Measurements from ENCODE around the gene ASF1B. TPM values are rescaled to one million over a fixed set of nuclear protein-coding genes. Genes with fewer than 3 reads are reported as not detected.

Gene ASF1B
- total and polyA plus RNA-seq, 5 donors from 2014 or later: 4.6 to 10.1 (median 8.6) TPM

- Histone ChIP-seq H3K27ac (ENCODE audit: insufficient read depth, low read length, poor library complexity, severe bottlenecking) (no peak within 1 kb of the TSS), H3K9me3 (ENCODE audit: control insufficient read depth in 2 of 2, low read length in 2 of 2) (no peaks in the 10 kb centered on the region), H3K4me3 (ENCODE audit: low read depth, low read length) (no peak within 1 kb of the TSS), H3K27me3 (ENCODE audit: control insufficient read depth, insufficient read depth, low read length) (no peaks in the 10 kb centered on the region), H3K36me3 (ENCODE audit: control insufficient read depth, insufficient read depth, low read length) (no peaks in the 10 kb centered on the region), H3K4me1 (ENCODE audit: control insufficient read depth, insufficient read depth, low read length, poor library complexity, severe bottlenecking) (peaks cover 23% of the 10 kb centered on the region)
- no peaks in the 10 kb centered on the region for H3K9me3 Mint-ChIP-seq
- H3K36me3 Mint-ChIP-seq: peaks cover 4% of the 10 kb centered on the region
- H3K4me3 Mint-ChIP-seq: peak within 1 kb of the TSS in 2 of 4 donors; percentile 76 to 88
- DNase-seq: no peak
- no peaks in the 10 kb centered on the region for H3K27me3 Mint-ChIP-seq
- ATAC-seq (ENCODE audit: low read depth in 2 of 2): no peak
- H3K27ac Mint-ChIP-seq: no peak within 1 kb of the TSS
- H3K4me1 Mint-ChIP-seq: peaks cover 4 to 35% (median 12%) of the 10 kb centered on the region in 4 donors
Observed at GRCh38 chr19:14085309-14085995, 50.9 kb downstream of the ASF1B start, which contains the start of gene C19orf67. TSS of gene C19orf67 (minus strand) at chr19:14085783. CDS start at chr19:14085627, 156 bp downstream.

- Mint-ChIP-seq H3K27ac (peak overlapping the region in 1 of 3 donors; percentile 93), H3K4me3 (peak overlapping the region; percentile 80 to 95 (median 86)), H3K4me1 (peaks cover 4 to 27% (median 11%) of the 10 kb centered on the region in 4 donors), H3K36me3 (no peaks in the 10 kb centered on the region), H3K27me3 (peaks cover 4% of the 10 kb centered on the region), H3K9me3 (no peaks in the 10 kb centered on the region)
- no peak overlapping the region for H3K27ac ChIP-seq (ENCODE audit: insufficient read depth, low read length, poor library complexity, severe bottlenecking)
- DNase-seq (no peak), ATAC-seq (ENCODE audit: low read depth in 2 of 2) (no peak)
- H3K9me3 ChIP-seq (ENCODE audit: control insufficient read depth in 2 of 2, low read length in 2 of 2): no peaks in the 10 kb centered on the region
- no peaks in the 10 kb centered on the region for H3K36me3 ChIP-seq (ENCODE audit: control insufficient read depth, insufficient read depth, low read length)
- H3K4me1 ChIP-seq (ENCODE audit: control insufficient read depth, insufficient read depth, low read length, poor library complexity, severe bottlenecking): peaks cover 19% of the 10 kb centered on the region
- H3K4me3 ChIP-seq (ENCODE audit: low read depth, low read length): no peak overlapping the region
- no peaks in the 10 kb centered on the region for H3K27me3 ChIP-seq (ENCODE audit: control insufficient read depth, insufficient read depth, low read length)
Observed at GRCh38 chr19:14082675-14082960, 53.8 kb downstream of the ASF1B start.

- H3K9me3 Mint-ChIP-seq: no peaks in the 10 kb centered on the region
- peak overlapping the region; percentile 89 to 95 (median 94) for H3K4me3 Mint-ChIP-seq
- H3K36me3 Mint-ChIP-seq: no peaks in the 10 kb centered on the region
- H3K4me1 Mint-ChIP-seq: peaks cover 4 to 27% (median 11%) of the 10 kb centered on the region in 4 donors
- Histone ChIP-seq H3K27me3 (ENCODE audit: control insufficient read depth, insufficient read depth, low read length) (no peaks in the 10 kb centered on the region), H3K27ac (ENCODE audit: insufficient read depth, low read length, poor library complexity, severe bottlenecking) (peak overlapping the region; percentile 83), H3K4me3 (ENCODE audit: low read depth, low read length) (peak overlapping the region; percentile 67), H3K4me1 (ENCODE audit: control insufficient read depth, insufficient read depth, low read length, poor library complexity, severe bottlenecking) (peaks cover 19% of the 10 kb centered on the region), H3K9me3 (ENCODE audit: control insufficient read depth in 2 of 2, low read length in 2 of 2) (no peaks in the 10 kb centered on the region), H3K36me3 (ENCODE audit: control insufficient read depth, insufficient read depth, low read length) (no peaks in the 10 kb centered on the region)
- H3K27me3 Mint-ChIP-seq: peaks cover 4% of the 10 kb centered on the region
- ATAC-seq (ENCODE audit: low read depth in 2 of 2) (no peak), DNase-seq (peak in 2 of 3 donors; percentile 29 to 35)
- H3K27ac Mint-ChIP-seq: peak overlapping the region; percentile 79 to 95 (median 93)
Observed at GRCh38 chr19:14081797-14082674, 54.4 kb downstream of the ASF1B start.

GRCh38 chr19:14080887-14081796 is 55.2 kb downstream of the ASF1B start:
- Mint-ChIP-seq H3K27ac (peak overlapping the region; percentile 91 to 95 (median 93)), H3K27me3 (peaks cover 4% of the 10 kb centered on the region), H3K36me3 (no peaks in the 10 kb centered on the region), H3K4me1 (peaks cover 4 to 27% (median 11%) of the 10 kb centered on the region in 4 donors), H3K4me3 (peak overlapping the region; percentile 89 to 95 (median 94)), H3K9me3 (no peaks in the 10 kb centered on the region)
- H3K4me1 ChIP-seq (ENCODE audit: control insufficient read depth, insufficient read depth, low read length, poor library complexity, severe bottlenecking): peaks cover 19% of the 10 kb centered on the region
- H3K9me3 ChIP-seq (ENCODE audit: control insufficient read depth in 2 of 2, low read length in 2 of 2): no peaks in the 10 kb centered on the region
- peak overlapping the region; percentile 83 for H3K27ac ChIP-seq (ENCODE audit: insufficient read depth, low read length, poor library complexity, severe bottlenecking)
- ATAC-seq (ENCODE audit: low read depth in 2 of 2) (peak; percentile 94 to 95), DNase-seq (peak; percentile 98 to 100 (median 100))
- no peaks in the 10 kb centered on the region for H3K36me3 ChIP-seq (ENCODE audit: control insufficient read depth, insufficient read depth, low read length)
- H3K4me3 ChIP-seq (ENCODE audit: low read depth, low read length): peak overlapping the region; percentile 77
- H3K27me3 ChIP-seq (ENCODE audit: control insufficient read depth, insufficient read depth, low read length): no peaks in the 10 kb centered on the region

GRCh38 chr19:14078411-14078810 is 58.0 kb downstream of the ASF1B start:
- H3K27ac ChIP-seq (ENCODE audit: insufficient read depth, low read length, poor library complexity, severe bottlenecking): no peak overlapping the region
- peak overlapping the region in 1 of 4 donors; percentile 63 for H3K4me3 Mint-ChIP-seq

GRCh38 chr19:14073925-14074838 is 62.2 kb downstream of the ASF1B start:
- Histone ChIP-seq H3K4me1 (ENCODE audit: control insufficient read depth, insufficient read depth, low read length, poor library complexity, severe bottlenecking) (peaks cover 36% of the 10 kb centered on the region), H3K4me3 (ENCODE audit: low read depth, low read length) (peak overlapping the region; percentile 64), H3K27me3 (ENCODE audit: control insufficient read depth, insufficient read depth, low read length) (no peaks in the 10 kb centered on the region), H3K27ac (ENCODE audit: insufficient read depth, low read length, poor library complexity, severe bottlenecking) (no peak overlapping the region), H3K9me3 (ENCODE audit: control insufficient read depth in 2 of 2, low read length in 2 of 2) (no peaks in the 10 kb centered on the region), H3K36me3 (ENCODE audit: control insufficient read depth, insufficient read depth, low read length) (no peaks in the 10 kb centered on the region)
- Mint-ChIP-seq H3K4me1 (peaks cover 0 to 23% (median 7%) of the 10 kb centered on the region in 4 donors), H3K9me3 (no peaks in the 10 kb centered on the region), H3K4me3 (peak overlapping the region; percentile 89 to 98 (median 92)), H3K36me3 (no peaks in the 10 kb centered on the region), H3K27ac (peak overlapping the region; percentile 43 to 91 (median 88)), H3K27me3 (peaks cover 22% of the 10 kb centered on the region)
- DNase-seq (peak in 1 of 3 donors; percentile 31), ATAC-seq (ENCODE audit: low read depth in 2 of 2) (peak in 1 of 2 donors; percentile 4)

More at GRCh38 chr19:14078411-14078810, 58.0 kb downstream of the ASF1B start:
- no peaks in the 10 kb centered on the region for H3K36me3 Mint-ChIP-seq
- no peak overlapping the region for H3K27ac Mint-ChIP-seq
- H3K9me3 Mint-ChIP-seq: no peaks in the 10 kb centered on the region
- no peak for DNase-seq
- ATAC-seq (ENCODE audit: low read depth in 2 of 2): no peak
- no peaks in the 10 kb centered on the region for H3K27me3 ChIP-seq (ENCODE audit: control insufficient read depth, insufficient read depth, low read length)
- no peak overlapping the region for H3K4me3 ChIP-seq (ENCODE audit: low read depth, low read length)
- H3K9me3 ChIP-seq (ENCODE audit: control insufficient read depth in 2 of 2, low read length in 2 of 2): no peaks in the 10 kb centered on the region
- peaks cover 9% of the 10 kb centered on the region for H3K27me3 Mint-ChIP-seq
- no peaks in the 10 kb centered on the region for H3K36me3 ChIP-seq (ENCODE audit: control insufficient read depth, insufficient read depth, low read length)
- peaks cover 38% of the 10 kb centered on the region for H3K4me1 ChIP-seq (ENCODE audit: control insufficient read depth, insufficient read depth, low read length, poor library complexity, severe bottlenecking)
- H3K4me1 Mint-ChIP-seq: peaks cover 4 to 44% (median 17%) of the 10 kb centered on the region in 4 donors
